ENCODE results near the gene TCF20.

- TF ChIP-seq CTCF (IDR thresholded peaks at IDR 0.05) (no peak), POLR2A (IDR thresholded peaks at IDR 0.05) (no peak)
These were observed 26.7 kb downstream of the TCF20 start for GRCh38 chr22:42243802-42244060.
